OCI-LY1 (cell line): ENCODE measurements around the gene TRA2B.
"Not testable (repeated sequence)": the region's sequence is repeated elsewhere in the genome, so short reads cannot be mapped to it uniquely, and the experiment has no call there.

Source experiments
- H2AFZ ChIP-seq: fragments of 200-600 bp; sonication (generic), shearing (Covaris generic); 2 replicates; pipeline ENCODE4 v1.6.0; 2014; ENCODE audit warnings: antibody characterized with exemption, mild to moderate bottlenecking, low read length
- H3F3A ChIP-seq: fragments of 200-600 bp; sonication (generic), shearing (Covaris generic); 2 replicates; pipeline ENCODE4 v1.6.0; 2014; ENCODE audit warnings: mild to moderate bottlenecking, antibody characterized with exemption, low read length, moderate library complexity; ENCODE audit not compliant: insufficient read depth
- H3K27ac ChIP-seq: fragments of 200-600 bp; sonication (generic); 2 replicates; pipeline ENCODE4 v1.5.1; 2014; ENCODE audit warnings: low read length, mixed run types, mild to moderate bottlenecking, low read depth; ENCODE audit not compliant: poor library complexity, severe bottlenecking
- H3K27me3 ChIP-seq: fragments of 200-600 bp; sonication (generic); 2 replicates; pipeline ENCODE4 v1.6.0; 2014; ENCODE audit warnings: antibody characterized with exemption, mild to moderate bottlenecking, low read length, moderate library complexity; ENCODE audit not compliant: insufficient read depth
- H3K36me3 ChIP-seq: fragments of 200-600 bp; sonication (generic); 2 replicates; pipeline ENCODE4 v1.6.1; 2014; ENCODE audit warnings: mild to moderate bottlenecking, antibody characterized with exemption, low read length, moderate library complexity, mixed read lengths; ENCODE audit not compliant: insufficient read depth
- H3K4me1 ChIP-seq: fragments of 200-600 bp; sonication (generic); 2 replicates; pipeline ENCODE4 v1.5.1; 2014; ENCODE audit warnings: mild to moderate bottlenecking, low read length, moderate library complexity; ENCODE audit not compliant: insufficient read depth, severe bottlenecking
- H3K4me2 ChIP-seq: fragments of 200-600 bp; sonication (generic), shearing (Covaris generic); 2 replicates; pipeline ENCODE4 v1.6.1; 2014; ENCODE audit warnings: low read length
- H3K4me3 ChIP-seq: fragments of 200-600 bp; sonication (generic); 2 replicates; pipeline ENCODE4 v1.5.1; 2014; ENCODE audit warnings: low read length, low read depth, mild to moderate bottlenecking, mixed read lengths; ENCODE audit not compliant: poor library complexity, severe bottlenecking
- H3K79me2 ChIP-seq: fragments of 200-600 bp; shearing (Covaris generic); 2 replicates; pipeline ENCODE4 v1.6.1; 2016; ENCODE audit warnings: mixed run types, low read length, mixed read lengths; ENCODE audit not compliant: insufficient read depth
- H3K9ac ChIP-seq: fragments of 200-600 bp; sonication (generic), shearing (Covaris generic); 2 replicates; pipeline ENCODE4 v1.6.1; 2014; ENCODE audit warnings: mild to moderate bottlenecking, low read length, mixed read lengths
- H3K9me2 ChIP-seq: fragments of 200-600 bp; sonication (generic), shearing (Covaris generic); 2 replicates; pipeline ENCODE4 v1.6.1; 2014; ENCODE audit warnings: low read depth, mild to moderate bottlenecking, low read length, mixed read lengths
- H3K9me3 ChIP-seq: fragments of 200-600 bp; shearing (Covaris generic); 2 replicates; pipeline ENCODE4 v1.6.1; 2014; ENCODE audit warnings: low read length, mixed read lengths
- H4K20me1 ChIP-seq: fragments of 200-600 bp; sonication (generic), shearing (Covaris generic); 2 replicates; pipeline ENCODE4 v1.6.0; 2016; ENCODE audit warnings: mild to moderate bottlenecking, low read length; ENCODE audit not compliant: insufficient read depth
- EZH2 ChIP-seq: fragments of 200-600 bp; sonication (generic), shearing (Covaris generic); IDR thresholded peaks from 2 replicates; pipeline ENCODE4 v1.8.0; 2017; ENCODE audit warnings: borderline replicate concordance, mixed run types, mild to moderate bottlenecking, antibody characterized with exemption, low read length, moderate library complexity, mixed read lengths
- TF ChIP-seq, protein P1 (sequence below): fragments of 200-600 bp; sonication (generic), shearing (Covaris generic); IDR thresholded peaks from 2 replicates; pipeline ENCODE4 v1.5.1; 2017; ENCODE audit warnings: mild to moderate bottlenecking, antibody characterized with exemption, low read length, moderate library complexity, mixed read lengths

TRA2B gene

GRCh38 chr3:185910322-185911075 lies 27.3 kb downstream of the TRA2B start:
- H3K27ac ChIP-seq, H3K9me2 ChIP-seq, H3K4me2 ChIP-seq, H3K4me1 ChIP-seq, H3K9ac ChIP-seq, H3K79me2 ChIP-seq, H3K27me3 ChIP-seq, H3K4me3 ChIP-seq, H3K9me3 ChIP-seq, H2AFZ ChIP-seq, H4K20me1 ChIP-seq: not testable (repeated sequence)
- peaks cover 26% of the 10 kb centered on the region for H3K36me3 ChIP-seq
- H3F3A ChIP-seq: peaks cover 11% of the 10 kb centered on the region

- not testable (repeated sequence) for H3K4me2 ChIP-seq, H3K9me2 ChIP-seq, H3K27me3 ChIP-seq, H3K4me3 ChIP-seq, H3K9me3 ChIP-seq, H3K79me2 ChIP-seq, H3K9ac ChIP-seq, H3K4me1 ChIP-seq, H4K20me1 ChIP-seq, H3K27ac ChIP-seq, H2AFZ ChIP-seq
- H3K36me3 ChIP-seq: peaks cover 21% of the 10 kb centered on the region
- peaks cover 11% of the 10 kb centered on the region for H3F3A ChIP-seq
Observed at GRCh38 chr3:185909913-185910312, 27.9 kb downstream of the TRA2B start.

DNA sequence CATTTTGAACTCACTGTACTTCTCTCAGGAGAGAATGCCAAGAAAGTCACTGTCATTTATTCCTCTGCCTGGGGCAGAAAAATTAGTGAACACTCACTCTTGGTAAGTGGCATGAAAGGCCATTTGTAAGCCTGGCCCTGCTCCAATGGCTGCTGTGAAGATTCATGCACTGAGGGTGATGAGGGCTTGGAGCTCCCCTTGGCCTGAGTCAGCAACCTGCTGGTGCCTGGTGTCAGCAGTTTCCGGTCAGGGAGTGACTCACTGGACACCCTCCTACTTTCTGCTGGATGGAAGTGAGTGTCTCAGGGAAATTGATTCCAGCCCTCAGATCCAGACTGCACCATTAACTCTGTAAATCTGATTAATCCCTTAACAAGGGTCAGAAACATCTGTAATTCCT lies 37.6 kb downstream of the TRA2B start:
- Histone ChIP-seq H3K36me3 (no peaks in the 10 kb centered on the region), H3K4me1 (no peaks in the 10 kb centered on the region), H3K27me3 (peaks cover 3% of the 10 kb centered on the region; the same call in 1 of the 2 replicates), H3K79me2 (no peaks in the 10 kb centered on the region), H3F3A (no peaks in the 10 kb centered on the region), H2AFZ (no peak overlapping the region), H3K9me2 (no peaks in the 10 kb centered on the region), H3K4me2 (no peak overlapping the region), H3K9ac (no peak overlapping the region), H3K9me3 (no peaks in the 10 kb centered on the region), H3K4me3 (no peak overlapping the region), H3K27ac (no peak overlapping the region), H4K20me1 (no peaks in the 10 kb centered on the region)
- TF ChIP-seq, protein P1, sequence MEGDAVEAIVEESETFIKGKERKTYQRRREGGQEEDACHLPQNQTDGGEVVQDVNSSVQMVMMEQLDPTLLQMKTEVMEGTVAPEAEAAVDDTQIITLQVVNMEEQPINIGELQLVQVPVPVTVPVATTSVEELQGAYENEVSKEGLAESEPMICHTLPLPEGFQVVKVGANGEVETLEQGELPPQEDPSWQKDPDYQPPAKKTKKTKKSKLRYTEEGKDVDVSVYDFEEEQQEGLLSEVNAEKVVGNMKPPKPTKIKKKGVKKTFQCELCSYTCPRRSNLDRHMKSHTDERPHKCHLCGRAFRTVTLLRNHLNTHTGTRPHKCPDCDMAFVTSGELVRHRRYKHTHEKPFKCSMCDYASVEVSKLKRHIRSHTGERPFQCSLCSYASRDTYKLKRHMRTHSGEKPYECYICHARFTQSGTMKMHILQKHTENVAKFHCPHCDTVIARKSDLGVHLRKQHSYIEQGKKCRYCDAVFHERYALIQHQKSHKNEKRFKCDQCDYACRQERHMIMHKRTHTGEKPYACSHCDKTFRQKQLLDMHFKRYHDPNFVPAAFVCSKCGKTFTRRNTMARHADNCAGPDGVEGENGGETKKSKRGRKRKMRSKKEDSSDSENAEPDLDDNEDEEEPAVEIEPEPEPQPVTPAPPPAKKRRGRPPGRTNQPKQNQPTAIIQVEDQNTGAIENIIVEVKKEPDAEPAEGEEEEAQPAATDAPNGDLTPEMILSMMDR: no peak
- no peak for TF ChIP-seq EZH2

- H3K9me2 ChIP-seq: no peaks in the 10 kb centered on the region; the same call in 1 of the 2 replicates
- no peak overlapping the region for H3K9ac ChIP-seq
- no peak overlapping the region for H3K4me3 ChIP-seq
- H3K4me2 ChIP-seq: no peak overlapping the region
- H3K79me2 ChIP-seq: no peaks in the 10 kb centered on the region
- no peaks in the 10 kb centered on the region for H3K4me1 ChIP-seq
- no peak overlapping the region for H3K27ac ChIP-seq
- no peak overlapping the region for H2AFZ ChIP-seq
- no peak for TF ChIP-seq EZH2
- TF ChIP-seq, protein P1: no peak
- no peaks in the 10 kb centered on the region for H3F3A ChIP-seq
- peaks cover 3% of the 10 kb centered on the region; the same call in 1 of the 2 replicates for H3K27me3 ChIP-seq
- H4K20me1 ChIP-seq: no peaks in the 10 kb centered on the region
- H3K9me3 ChIP-seq: no peaks in the 10 kb centered on the region
- H3K36me3 ChIP-seq: no peaks in the 10 kb centered on the region
Observed at GRCh38 chr3:185896636-185897035, 41.2 kb downstream of the TRA2B start.
